ENCODE results near the gene ITCH. TPM values are rescaled to one million over a fixed set of nuclear protein-coding genes. Genes with fewer than 3 reads are reported as not detected.

The ITCH gene
- total and polyA plus RNA-seq, 9 of the 15 experiments (the other 6 are each of a cell fraction or from before 2014, with no cell fraction given), result 7.5 to 53.0 (median 22.9) TPM

DNA sequence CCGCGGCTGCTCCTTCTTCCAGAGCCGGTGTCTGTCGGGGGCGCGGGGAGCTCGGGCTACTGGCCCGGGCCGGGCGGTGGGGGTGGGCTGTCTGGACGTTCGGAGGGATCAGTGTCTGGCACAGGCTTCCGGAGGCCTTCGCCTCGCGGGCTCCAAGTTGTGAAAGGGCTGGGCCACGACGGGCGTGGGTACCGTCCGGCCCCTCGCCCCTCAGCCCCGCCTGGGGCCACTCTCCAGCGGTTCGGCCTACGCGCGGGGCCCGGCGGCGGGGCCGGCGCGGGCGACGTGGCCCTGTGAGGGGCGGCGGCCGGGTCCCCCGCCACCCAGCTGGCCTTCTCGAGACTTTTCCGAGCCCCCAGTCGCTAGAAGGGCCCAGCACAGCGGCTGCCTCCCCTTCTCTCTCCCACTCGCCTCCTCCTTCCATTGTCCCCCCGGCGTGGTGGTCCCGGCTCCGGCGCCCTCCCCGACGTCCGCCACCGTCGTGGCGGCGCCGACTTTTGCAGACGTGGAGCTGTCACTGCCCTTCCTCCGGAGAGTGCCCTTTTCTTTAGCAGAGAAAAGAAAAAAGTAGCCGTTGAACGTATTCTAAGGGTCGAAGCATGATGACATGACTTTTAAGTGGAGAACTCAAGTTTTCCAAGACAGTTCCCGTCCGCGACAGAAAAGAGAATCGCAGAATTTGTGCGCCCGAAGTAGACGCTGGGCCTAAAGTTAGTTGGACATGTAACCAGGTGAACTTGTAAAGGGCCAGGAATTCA is 571 bp downstream of the ITCH start (continued):
- TF ChIP-seq, protein P1, sequence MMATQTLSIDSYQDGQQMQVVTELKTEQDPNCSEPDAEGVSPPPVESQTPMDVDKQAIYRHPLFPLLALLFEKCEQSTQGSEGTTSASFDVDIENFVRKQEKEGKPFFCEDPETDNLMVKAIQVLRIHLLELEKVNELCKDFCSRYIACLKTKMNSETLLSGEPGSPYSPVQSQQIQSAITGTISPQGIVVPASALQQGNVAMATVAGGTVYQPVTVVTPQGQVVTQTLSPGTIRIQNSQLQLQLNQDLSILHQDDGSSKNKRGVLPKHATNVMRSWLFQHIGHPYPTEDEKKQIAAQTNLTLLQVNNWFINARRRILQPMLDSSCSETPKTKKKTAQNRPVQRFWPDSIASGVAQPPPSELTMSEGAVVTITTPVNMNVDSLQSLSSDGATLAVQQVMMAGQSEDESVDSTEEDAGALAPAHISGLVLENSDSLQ (IDR thresholded peaks at IDR 0.05), result 0 out of 2 replicates have a peak, but pooled peaks have one; percentile 5
- TF ChIP-seq ZNF780A (CRISPR knock-in tag; IDR thresholded peaks at IDR 0.05), result 0 out of 2 replicates have a peak, but pooled peaks have one; percentile 16
- TF ChIP-seq SOX6 (IDR thresholded peaks at IDR 0.05), result 0 out of 2 replicates have a peak, but pooled peaks have one; percentile 11
- peak in 1 of 2 experiments; percentile 32; a peak in 2 of 4 replicates for TF ChIP-seq HDAC1 (IDR thresholded peaks at IDR 0.05)
- peak; percentile 77 for TF ChIP-seq NCOA6 (IDR thresholded peaks at IDR 0.05)
- TF ChIP-seq POLR2AphosphoS5 (IDR thresholded peaks at IDR 0.05; ENCODE audit: control insufficient read depth, insufficient read depth, low read depth, low read length), result 0 out of 2 replicates have a peak, but pooled peaks have one; percentile 17
- TF ChIP-seq ZFX (CRISPR knock-in tag; IDR thresholded peaks at IDR 0.05), result peak; percentile 88
- 0 out of 2 replicates have a peak, but pooled peaks have one; percentile 37 for TF ChIP-seq NBN (IDR thresholded peaks at IDR 0.05; ENCODE audit: low read depth)
- TF ChIP-seq, protein P2, sequence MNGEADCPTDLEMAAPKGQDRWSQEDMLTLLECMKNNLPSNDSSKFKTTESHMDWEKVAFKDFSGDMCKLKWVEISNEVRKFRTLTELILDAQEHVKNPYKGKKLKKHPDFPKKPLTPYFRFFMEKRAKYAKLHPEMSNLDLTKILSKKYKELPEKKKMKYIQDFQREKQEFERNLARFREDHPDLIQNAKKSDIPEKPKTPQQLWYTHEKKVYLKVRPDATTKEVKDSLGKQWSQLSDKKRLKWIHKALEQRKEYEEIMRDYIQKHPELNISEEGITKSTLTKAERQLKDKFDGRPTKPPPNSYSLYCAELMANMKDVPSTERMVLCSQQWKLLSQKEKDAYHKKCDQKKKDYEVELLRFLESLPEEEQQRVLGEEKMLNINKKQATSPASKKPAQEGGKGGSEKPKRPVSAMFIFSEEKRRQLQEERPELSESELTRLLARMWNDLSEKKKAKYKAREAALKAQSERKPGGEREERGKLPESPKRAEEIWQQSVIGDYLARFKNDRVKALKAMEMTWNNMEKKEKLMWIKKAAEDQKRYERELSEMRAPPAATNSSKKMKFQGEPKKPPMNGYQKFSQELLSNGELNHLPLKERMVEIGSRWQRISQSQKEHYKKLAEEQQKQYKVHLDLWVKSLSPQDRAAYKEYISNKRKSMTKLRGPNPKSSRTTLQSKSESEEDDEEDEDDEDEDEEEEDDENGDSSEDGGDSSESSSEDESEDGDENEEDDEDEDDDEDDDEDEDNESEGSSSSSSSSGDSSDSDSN (IDR thresholded peaks at IDR 0.05; ENCODE audit: borderline replicate concordance in 1 of 2, low read depth in 2 of 2, low read length in 2 of 2), result peak in 1 of 2 experiments; percentile 7; a peak in 2 of 4 replicates
- no peak for TF ChIP-seq ZNF696 (CRISPR knock-in tag; conservative IDR thresholded peaks at IDR 0.05)
- no peak for TF ChIP-seq BDP1 (IDR thresholded peaks at IDR 0.05; ENCODE audit: insufficient read depth, insufficient read length)
- 0 out of 2 replicates have a peak, but pooled peaks have one; percentile 32 for TF ChIP-seq TGIF2 (CRISPR knock-in tag; IDR thresholded peaks at IDR 0.05)
- TF ChIP-seq, protein P3, sequence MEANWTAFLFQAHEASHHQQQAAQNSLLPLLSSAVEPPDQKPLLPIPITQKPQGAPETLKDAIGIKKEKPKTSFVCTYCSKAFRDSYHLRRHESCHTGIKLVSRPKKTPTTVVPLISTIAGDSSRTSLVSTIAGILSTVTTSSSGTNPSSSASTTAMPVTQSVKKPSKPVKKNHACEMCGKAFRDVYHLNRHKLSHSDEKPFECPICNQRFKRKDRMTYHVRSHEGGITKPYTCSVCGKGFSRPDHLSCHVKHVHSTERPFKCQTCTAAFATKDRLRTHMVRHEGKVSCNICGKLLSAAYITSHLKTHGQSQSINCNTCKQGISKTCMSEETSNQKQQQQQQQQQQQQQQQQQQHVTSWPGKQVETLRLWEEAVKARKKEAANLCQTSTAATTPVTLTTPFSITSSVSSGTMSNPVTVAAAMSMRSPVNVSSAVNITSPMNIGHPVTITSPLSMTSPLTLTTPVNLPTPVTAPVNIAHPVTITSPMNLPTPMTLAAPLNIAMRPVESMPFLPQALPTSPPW (CRISPR knock-in tag; IDR thresholded peaks at IDR 0.05), result peak; percentile 63; the same call in 1 of the 2 replicates
- TF ChIP-seq RB1 (IDR thresholded peaks at IDR 0.05; ENCODE audit: low read depth), result 0 out of 2 replicates have a peak, but pooled peaks have one; percentile 8
- TF ChIP-seq ZC3H4 (CRISPR knock-in tag; IDR thresholded peaks at IDR 0.05; ENCODE audit: borderline replicate concordance), result no peak
- TF ChIP-seq KLF16 (IDR thresholded peaks at IDR 0.05), result no peak
- TF ChIP-seq MEIS2 (IDR thresholded peaks at IDR 0.05; ENCODE audit: partially characterized antibody), result no peak
- TF ChIP-seq KAT2B (IDR thresholded peaks at IDR 0.05; ENCODE audit: low read depth, low read length), result no peak
- TF ChIP-seq, protein P4, sequence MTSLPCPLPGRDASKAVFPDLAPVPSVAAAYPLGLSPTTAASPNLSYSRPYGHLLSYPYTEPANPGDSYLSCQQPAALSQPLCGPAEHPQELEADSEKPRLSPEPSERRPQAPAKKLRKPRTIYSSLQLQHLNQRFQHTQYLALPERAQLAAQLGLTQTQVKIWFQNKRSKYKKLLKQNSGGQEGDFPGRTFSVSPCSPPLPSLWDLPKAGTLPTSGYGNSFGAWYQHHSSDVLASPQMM (CRISPR knock-in tag; IDR thresholded peaks at IDR 0.05), result no peak
- peak; percentile 73 for TF ChIP-seq CHD1 (IDR thresholded peaks at IDR 0.05; ENCODE audit: low read length)
- no peak for TF ChIP-seq ZSCAN29 (IDR thresholded peaks at IDR 0.05)
- TF ChIP-seq ZNF12 (CRISPR knock-in tag; IDR thresholded peaks at IDR 0.05), result 0 out of 2 replicates have a peak, but pooled peaks have one; percentile 10
- peak; percentile 93 for TF ChIP-seq MTA1 (IDR thresholded peaks at IDR 0.05; ENCODE audit: borderline replicate concordance)
